Omental fat pad (tissue), 4 donors: Measurements from ENCODE around the gene MFNG. TPM values are rescaled to one million over a fixed set of nuclear protein-coding genes. Genes with fewer than 3 reads are reported as not detected.

Experiments used
- ATAC-seq: fragments of 150-250 bp; one replicate; pipeline ENCODE4 v1.9.1; 2016; ENCODE audit warnings: mild to moderate bottlenecking, moderate library complexity; ENCODE audit not compliant: low FRiP score
- DNase-seq: peaks from one replicate; pipeline ENCODE4 v3.0.0-alpha.2; 2019; ENCODE audit warnings: low spot score
- total RNA-seq, 4 donors: library from RNA; depleted of rRNA; stranded (reverse); fragments of >200 nt; gene quantifications; one replicate each; pipeline ENCODE4 v1.1.0, GENCODE V29; 2016
- TF ChIP-seq, protein P1 (sequence below), 3 donors: fragments of 450-650 bp; IDR thresholded peaks; one replicate each; pipeline ENCODE4 v1.5.1; 2016 to 2017; ENCODE audit warnings: antibody characterized with exemption in 3 of 3, mild to moderate bottlenecking in 3 of 3, moderate library complexity in 2 of 3

Gene MFNG
- total RNA-seq, 4 donors from 2014 or later = 16.0 to 64.2 (median 35.7) TPM

- TF ChIP-seq, protein P1, sequence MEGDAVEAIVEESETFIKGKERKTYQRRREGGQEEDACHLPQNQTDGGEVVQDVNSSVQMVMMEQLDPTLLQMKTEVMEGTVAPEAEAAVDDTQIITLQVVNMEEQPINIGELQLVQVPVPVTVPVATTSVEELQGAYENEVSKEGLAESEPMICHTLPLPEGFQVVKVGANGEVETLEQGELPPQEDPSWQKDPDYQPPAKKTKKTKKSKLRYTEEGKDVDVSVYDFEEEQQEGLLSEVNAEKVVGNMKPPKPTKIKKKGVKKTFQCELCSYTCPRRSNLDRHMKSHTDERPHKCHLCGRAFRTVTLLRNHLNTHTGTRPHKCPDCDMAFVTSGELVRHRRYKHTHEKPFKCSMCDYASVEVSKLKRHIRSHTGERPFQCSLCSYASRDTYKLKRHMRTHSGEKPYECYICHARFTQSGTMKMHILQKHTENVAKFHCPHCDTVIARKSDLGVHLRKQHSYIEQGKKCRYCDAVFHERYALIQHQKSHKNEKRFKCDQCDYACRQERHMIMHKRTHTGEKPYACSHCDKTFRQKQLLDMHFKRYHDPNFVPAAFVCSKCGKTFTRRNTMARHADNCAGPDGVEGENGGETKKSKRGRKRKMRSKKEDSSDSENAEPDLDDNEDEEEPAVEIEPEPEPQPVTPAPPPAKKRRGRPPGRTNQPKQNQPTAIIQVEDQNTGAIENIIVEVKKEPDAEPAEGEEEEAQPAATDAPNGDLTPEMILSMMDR (IDR thresholded peaks at IDR 0.05) = no peak
- ATAC-seq (no peak), DNase-seq (no peak)
Measured at GRCh38 chr22:37510091-37510490, 23.9 kb upstream of the MFNG start.

DNA sequence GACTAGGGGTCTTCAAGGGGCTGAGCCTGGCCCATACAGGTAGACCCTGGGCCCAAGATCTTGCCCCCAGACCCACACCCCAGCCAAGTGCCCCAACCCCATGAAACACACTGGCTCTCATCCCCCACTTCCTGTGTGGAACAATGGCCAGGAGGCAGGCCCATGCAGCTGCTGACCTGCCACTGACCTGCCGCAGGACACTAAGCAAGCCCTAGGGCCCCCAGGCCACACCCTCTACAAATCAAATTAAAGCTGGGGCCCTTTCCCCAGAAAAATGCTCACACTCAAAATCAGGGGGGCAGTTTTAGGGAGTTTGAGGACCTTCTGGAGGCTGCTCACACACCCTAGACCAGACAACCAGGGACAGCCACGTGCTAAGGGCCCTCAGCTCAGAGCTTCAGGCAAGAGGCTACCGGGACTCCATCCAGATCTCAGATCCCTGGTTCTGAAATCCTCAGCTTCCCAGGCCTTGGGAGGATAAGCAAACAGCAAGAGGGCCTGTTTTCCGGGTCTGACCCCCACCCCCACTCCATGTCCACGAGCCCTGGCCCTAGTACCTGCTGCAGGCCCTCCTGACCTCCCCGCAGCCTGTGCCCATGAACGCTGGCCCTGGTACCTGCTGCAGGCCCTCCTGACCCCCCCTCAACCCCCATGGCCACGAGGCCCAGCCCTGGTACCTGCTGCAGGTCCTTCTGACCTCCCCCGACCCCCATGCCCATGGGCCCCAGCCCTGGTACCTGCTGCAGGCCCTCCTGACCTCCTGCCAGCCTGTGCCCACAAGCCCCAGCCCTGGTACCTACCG, 23.1 kb upstream of the MFNG start:
- DNase-seq (no peak), ATAC-seq (no peak)
- TF ChIP-seq, protein P1 (IDR thresholded peaks at IDR 0.05) = no peak

GRCh38 chr22:37508431-37508992, 22.3 kb upstream of the MFNG start:
- ATAC-seq (no peak), DNase-seq (no peak)
- TF ChIP-seq, protein P1 (IDR thresholded peaks at IDR 0.05) = no peak

DNA sequence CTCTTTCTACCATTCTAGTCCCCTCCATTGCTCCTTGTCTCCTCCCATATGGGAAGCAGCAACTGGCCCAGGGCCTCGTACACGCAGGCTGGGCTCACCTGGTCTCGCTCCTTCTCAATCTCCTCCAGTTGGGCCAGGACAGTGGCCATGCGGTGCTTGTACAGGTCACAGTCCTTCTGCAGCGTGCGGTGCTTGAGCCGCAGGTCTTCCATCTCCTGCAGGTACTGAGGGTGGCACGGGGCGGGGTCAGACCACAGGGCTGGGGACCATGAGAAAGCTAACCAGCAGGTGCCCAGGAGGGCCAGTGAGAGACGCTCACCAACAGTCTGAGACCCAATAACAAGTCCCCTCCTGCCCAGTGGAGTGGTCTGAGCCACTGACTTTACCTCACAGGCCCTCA, 21.5 kb upstream of the MFNG start:
- ATAC-seq = no peak
- TF ChIP-seq, protein P1 (IDR thresholded peaks at IDR 0.05) = no peak
- no peak for DNase-seq

DNA sequence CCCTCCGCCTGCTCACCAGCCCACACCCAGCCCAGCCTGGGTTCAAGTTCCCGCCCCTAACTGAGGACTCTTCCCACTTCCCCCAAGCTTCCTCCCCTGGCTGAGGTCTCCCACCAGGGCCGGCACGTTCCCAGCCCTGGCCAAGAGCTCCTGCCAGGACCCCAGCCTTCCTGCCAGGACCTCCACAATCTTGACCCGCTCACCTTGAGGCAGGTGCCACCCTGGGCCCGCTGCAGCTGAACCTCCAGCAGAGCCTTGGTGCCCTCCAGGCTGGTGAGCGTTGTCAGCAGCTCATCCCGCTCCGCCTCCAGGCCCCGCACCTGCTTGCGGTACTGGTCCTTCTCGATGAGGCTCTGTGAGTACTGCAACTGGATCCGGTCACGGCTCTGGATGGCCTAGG, 19.8 kb upstream of the MFNG start:
- DNase-seq = no peak
- TF ChIP-seq, protein P1 (IDR thresholded peaks at IDR 0.05) = no peak
- no peak for ATAC-seq

DNA sequence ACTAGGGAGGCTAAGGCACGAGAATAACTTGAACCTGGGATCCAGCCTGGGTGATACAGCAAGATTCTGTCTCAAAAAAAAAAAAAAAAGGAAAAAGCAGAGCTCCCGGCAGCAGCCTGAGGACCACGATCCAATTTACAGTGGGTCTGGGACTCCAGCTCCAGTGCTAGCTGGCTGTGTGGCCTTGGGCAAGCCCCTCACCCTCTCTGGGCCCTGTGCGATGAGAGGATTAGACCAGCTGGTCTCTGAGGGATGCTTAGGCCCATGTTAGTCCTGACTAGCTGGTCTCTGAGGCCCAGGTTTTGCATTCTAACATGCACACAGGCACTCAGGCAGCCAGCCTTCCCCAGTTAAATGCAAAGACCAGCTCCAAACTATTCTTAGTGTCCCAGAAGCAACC, 19.4 kb upstream of the MFNG start:
- ATAC-seq (no peak), DNase-seq (no peak)
- TF ChIP-seq, protein P1 (IDR thresholded peaks at IDR 0.05) = no peak

- TF ChIP-seq, protein P1 (IDR thresholded peaks at IDR 0.05) = no peak
- DNase-seq = no peak
- no peak for ATAC-seq
Measured at GRCh38 chr22:37504964-37505363, 18.8 kb upstream of the MFNG start.
